ENCODE measurements around the gene UBE2R2. TPM values are rescaled to one million over a fixed set of nuclear protein-coding genes. Genes with fewer than 3 reads are reported as not detected.

The UBE2R2 gene
- total and polyA plus RNA-seq, 10 of the 15 experiments (the other 5 are each of a cell fraction or from before 2014, with no cell fraction given): 7.2 to 32.8 (median 17.2) TPM

DNA sequence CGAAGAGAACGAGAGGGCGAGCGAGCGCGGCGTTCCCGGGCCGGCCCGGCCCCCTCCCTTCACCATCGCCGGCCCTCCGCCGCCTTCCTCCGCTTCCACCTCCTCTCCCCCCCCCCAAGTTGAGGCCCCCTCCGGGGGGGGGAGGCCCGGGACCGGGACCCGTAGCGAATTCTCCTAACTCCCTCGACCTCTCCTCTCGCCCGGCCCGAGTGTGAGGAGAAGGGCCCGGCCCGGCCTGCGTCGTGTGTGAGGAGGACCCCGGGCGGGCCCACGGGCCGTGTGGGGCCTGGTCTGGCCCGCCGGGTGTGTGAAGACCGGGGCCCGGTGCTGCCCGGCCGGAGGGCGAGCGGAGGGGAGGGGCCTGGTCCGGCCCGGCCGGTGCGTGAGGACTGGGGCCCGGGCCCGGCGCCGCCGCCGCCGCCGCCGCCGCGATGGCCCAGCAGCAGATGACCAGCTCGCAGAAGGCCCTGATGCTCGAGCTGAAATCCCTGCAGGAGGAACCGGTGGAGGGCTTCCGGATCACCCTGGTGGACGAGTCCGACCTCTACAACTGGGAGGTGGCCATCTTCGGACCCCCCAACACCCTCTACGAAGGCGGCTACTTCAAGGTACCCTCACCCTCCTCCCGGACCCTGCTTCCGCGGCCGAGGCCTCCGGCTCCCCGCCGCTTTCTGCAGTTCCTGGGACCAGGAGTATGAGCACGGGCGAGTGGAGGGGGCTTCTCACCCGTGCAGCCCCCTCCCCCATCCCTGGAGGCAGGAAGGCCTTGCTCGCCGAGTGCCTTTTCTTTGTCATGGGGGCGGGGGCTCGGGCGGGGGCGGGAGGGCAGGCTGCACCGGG, 587 bp downstream of the UBE2R2 start:
- H3K27me3 ChIP-seq (replicated peaks in 1 of 2; ENCODE audit: control insufficient read depth in 2 of 2, insufficient read depth in 2 of 2, low read length in 1 of 2): no peaks in the 10 kb centered on the region
- peak overlapping the region; percentile 94 for H3K9ac ChIP-seq (ENCODE audit: control insufficient read depth, insufficient read depth, low read length)
- H2AFZ ChIP-seq (ENCODE audit: control insufficient read depth, low read depth, low read length): peak overlapping the region; percentile 50; the same call in 1 of the 2 replicates
- H3K27ac ChIP-seq (ENCODE audit: control insufficient read depth, insufficient read depth): peak overlapping the region; percentile 95
- peak; percentile 36 for ATAC-seq
- ChIA-PET POLR2A (interaction anchor here (0.7 kb wide), 1 partner anchor 742 kb away, joined by 3 read pairs; no protein-coding TSS in a partner anchor), CTCF (interaction anchor here (1.2 kb wide), 1 partner anchor 27 kb away, joined by 3 read pairs; no protein-coding TSS in a partner anchor), RAD21 (ENCODE audit: unreplicated experiment) (interaction anchor here (1.0 to 1.5 kb wide), 3 partner anchors 9 to 344 kb away, joined by 3 to 4 read pairs (median 4); partner anchors contain the start of gene NOL6), SMC1A (ENCODE audit: uncharacterized antibody, unreplicated experiment) (interaction anchor here (1.6 kb wide), 1 partner anchor 40 kb away, joined by 4 read pairs; no protein-coding TSS in a partner anchor)
- no peaks in the 10 kb centered on the region for H3K36me3 ChIP-seq (ENCODE audit: control insufficient read depth in 2 of 2, insufficient read depth in 2 of 2, low read length in 1 of 2)
- FAIRE-seq: no peak
- no TSS peak for BruUV-seq (replicated peaks)
- H3K79me2 ChIP-seq (ENCODE audit: control insufficient read depth, insufficient read depth, low read length): peaks cover 53% of the 10 kb centered on the region
- peaks cover 11% of the 10 kb centered on the region for H3K4me1 ChIP-seq (ENCODE audit: control insufficient read depth, insufficient read depth, low read length)
- peak overlapping the region; percentile 95 for H3K4me3 ChIP-seq
- in situ Hi-C loops (cut with MboI): no loop called here
- DNase-seq (ENCODE audit: low read depth, low spot score): no peak
- H3K9me3 ChIP-seq (replicated peaks; ENCODE audit: control insufficient read depth, insufficient read depth, low read length): no peaks in the 10 kb centered on the region
- intact Hi-C loops (cut with micrococcal nuclease; ENCODE audit: unreplicated experiment): no loop called here
- H3K4me2 ChIP-seq (ENCODE audit: control insufficient read depth, insufficient read depth): no peak overlapping the region
- H4K20me1 ChIP-seq (ENCODE audit: control insufficient read depth, insufficient read depth): no peaks in the 10 kb centered on the region
- WGBS (ENCODE audit: insufficient coverage, insufficient replicate concordance, low lambda C conversion rate, missing lambda C conversion rate): under 1% methylated on average over 44 of the region's 81 CpGs
- TF ChIP-seq POLR2AphosphoS5 (IDR thresholded peaks at IDR 0.05; ENCODE audit: low read length) (peak; percentile 63), LARP7 (IDR thresholded peaks at IDR 0.05) (peak; percentile 91), KLF5 (IDR thresholded peaks at IDR 0.05; ENCODE audit: partially characterized antibody) (peak; percentile 46), ZBTB4 (CRISPR knock-in tag; IDR thresholded peaks at IDR 0.05) (no peak), NR2C1 (IDR thresholded peaks at IDR 0.05) (peak; percentile 27; the same call in 1 of the 2 replicates), GABPA (IDR thresholded peaks at IDR 0.05; ENCODE audit: low read depth) (0 out of 2 replicates have a peak, but pooled peaks have one; percentile 30), YY1 (IDR thresholded peaks at IDR 0.05; ENCODE audit: low read depth, low read length) (peak; percentile 80; the same call in 1 of the 2 replicates), SIN3A (IDR thresholded peaks at IDR 0.05; ENCODE audit: low read depth, low read length) (0 out of 2 replicates have a peak, but pooled peaks have one; percentile 22), EGR1 (IDR thresholded peaks at IDR 0.05; ENCODE audit: borderline replicate concordance in 1 of 2, low read depth in 2 of 2, low read length in 2 of 2) (peak in 1 of 2 experiments; percentile 59; a peak in 1 of 3 replicates), PML (IDR thresholded peaks at IDR 0.05; ENCODE audit: low read length) (0 out of 2 replicates have a peak, but pooled peaks have one; percentile 17), TCF3 (IDR thresholded peaks at IDR 0.05; ENCODE audit: borderline replicate concordance, insufficient read depth, low read depth, low read length) (0 out of 2 replicates have a peak, but pooled peaks have one; percentile 0), DPF2 (IDR thresholded peaks at IDR 0.05) (peak; percentile 65; the same call in 1 of the 2 replicates)
- TF ChIP-seq, protein P1, sequence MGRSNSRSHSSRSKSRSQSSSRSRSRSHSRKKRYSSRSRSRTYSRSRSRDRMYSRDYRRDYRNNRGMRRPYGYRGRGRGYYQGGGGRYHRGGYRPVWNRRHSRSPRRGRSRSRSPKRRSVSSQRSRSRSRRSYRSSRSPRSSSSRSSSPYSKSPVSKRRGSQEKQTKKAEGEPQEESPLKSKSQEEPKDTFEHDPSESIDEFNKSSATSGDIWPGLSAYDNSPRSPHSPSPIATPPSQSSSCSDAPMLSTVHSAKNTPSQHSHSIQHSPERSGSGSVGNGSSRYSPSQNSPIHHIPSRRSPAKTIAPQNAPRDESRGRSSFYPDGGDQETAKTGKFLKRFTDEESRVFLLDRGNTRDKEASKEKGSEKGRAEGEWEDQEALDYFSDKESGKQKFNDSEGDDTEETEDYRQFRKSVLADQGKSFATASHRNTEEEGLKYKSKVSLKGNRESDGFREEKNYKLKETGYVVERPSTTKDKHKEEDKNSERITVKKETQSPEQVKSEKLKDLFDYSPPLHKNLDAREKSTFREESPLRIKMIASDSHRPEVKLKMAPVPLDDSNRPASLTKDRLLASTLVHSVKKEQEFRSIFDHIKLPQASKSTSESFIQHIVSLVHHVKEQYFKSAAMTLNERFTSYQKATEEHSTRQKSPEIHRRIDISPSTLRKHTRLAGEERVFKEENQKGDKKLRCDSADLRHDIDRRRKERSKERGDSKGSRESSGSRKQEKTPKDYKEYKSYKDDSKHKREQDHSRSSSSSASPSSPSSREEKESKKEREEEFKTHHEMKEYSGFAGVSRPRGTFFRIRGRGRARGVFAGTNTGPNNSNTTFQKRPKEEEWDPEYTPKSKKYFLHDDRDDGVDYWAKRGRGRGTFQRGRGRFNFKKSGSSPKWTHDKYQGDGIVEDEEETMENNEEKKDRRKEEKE (IDR thresholded peaks at IDR 0.05): 0 out of 2 replicates have a peak, but pooled peaks have one; percentile 38
- TF ChIP-seq, protein P2, sequence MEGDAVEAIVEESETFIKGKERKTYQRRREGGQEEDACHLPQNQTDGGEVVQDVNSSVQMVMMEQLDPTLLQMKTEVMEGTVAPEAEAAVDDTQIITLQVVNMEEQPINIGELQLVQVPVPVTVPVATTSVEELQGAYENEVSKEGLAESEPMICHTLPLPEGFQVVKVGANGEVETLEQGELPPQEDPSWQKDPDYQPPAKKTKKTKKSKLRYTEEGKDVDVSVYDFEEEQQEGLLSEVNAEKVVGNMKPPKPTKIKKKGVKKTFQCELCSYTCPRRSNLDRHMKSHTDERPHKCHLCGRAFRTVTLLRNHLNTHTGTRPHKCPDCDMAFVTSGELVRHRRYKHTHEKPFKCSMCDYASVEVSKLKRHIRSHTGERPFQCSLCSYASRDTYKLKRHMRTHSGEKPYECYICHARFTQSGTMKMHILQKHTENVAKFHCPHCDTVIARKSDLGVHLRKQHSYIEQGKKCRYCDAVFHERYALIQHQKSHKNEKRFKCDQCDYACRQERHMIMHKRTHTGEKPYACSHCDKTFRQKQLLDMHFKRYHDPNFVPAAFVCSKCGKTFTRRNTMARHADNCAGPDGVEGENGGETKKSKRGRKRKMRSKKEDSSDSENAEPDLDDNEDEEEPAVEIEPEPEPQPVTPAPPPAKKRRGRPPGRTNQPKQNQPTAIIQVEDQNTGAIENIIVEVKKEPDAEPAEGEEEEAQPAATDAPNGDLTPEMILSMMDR (IDR thresholded peaks at IDR 0.05 in 2 of 3, conservative IDR thresholded peaks at IDR 0.05 in 1 of 3; ENCODE audit: control insufficient read depth in 2 of 3, extremely low read depth in 1 of 3, insufficient read depth in 1 of 3, low read depth in 3 of 3, low read length in 3 of 3): peak in 2 of 3 experiments; percentile 10 to 25; a peak in 1 of 6 replicates

Measured in GM12878 (cell line).